Lower leg skin (tissue), 3 donors: ENCODE measurements around the gene STAG1.

Experiments used
- POLR2A ChIP-seq, 2 donors: fragments of 450-650 bp; IDR thresholded peaks; one replicate each; pipeline ENCODE4 v1.6.1; 2016 to 2017; ENCODE audit warnings: antibody characterized with exemption in 2 of 2, mild to moderate bottlenecking in 1 of 2, moderate library complexity in 1 of 2
- TF ChIP-seq, protein P1 (sequence below), 3 donors: fragments of 450-650 bp; IDR thresholded peaks; one replicate each; pipeline ENCODE4 v1.5.1; 2016; ENCODE audit warnings: antibody characterized with exemption in 3 of 3, mild to moderate bottlenecking in 3 of 3, moderate library complexity in 2 of 3

DNA sequence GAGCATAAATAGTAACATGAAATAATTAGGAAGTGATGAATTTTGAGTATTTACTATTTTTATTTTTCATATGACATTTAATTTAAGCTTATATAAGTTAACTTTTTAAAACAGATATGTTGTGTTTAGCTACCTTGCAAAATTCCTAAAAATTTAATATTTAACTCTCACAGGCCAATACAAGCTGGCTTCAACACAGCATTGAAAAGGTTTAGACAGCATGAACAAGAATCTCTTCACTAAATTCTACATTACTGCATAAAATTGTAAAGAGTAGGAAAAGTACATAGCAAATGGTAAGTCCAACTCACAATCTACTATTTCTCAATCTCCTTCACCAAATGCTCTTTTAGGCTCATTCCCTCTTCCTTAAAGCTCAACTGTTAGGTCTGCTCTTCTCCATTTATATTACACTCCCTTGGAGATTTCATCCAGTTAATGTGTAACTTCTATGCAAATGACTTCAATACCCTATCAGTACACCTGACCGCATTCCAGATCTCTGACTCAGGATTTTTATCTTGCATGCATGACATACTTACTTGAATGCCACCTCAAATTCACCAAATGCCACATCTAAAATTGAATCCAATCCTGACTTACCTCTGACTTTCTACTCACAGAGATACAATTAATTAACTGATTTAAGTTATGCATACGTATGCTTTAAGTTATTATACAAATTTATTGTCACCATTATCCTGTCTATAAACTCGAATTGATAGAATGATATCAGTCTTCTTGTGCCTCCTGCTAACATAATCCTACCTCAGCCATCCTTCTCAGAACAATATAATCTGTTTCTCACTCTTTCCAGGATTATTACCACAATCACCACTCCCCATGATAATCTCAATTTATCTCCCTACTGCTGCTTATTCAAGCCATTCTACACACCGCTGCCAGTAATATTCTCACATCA lies 127.0 kb downstream of the STAG1 start:
- no peak for TF ChIP-seq POLR2A (IDR thresholded peaks at IDR 0.05)
- TF ChIP-seq, protein P1, sequence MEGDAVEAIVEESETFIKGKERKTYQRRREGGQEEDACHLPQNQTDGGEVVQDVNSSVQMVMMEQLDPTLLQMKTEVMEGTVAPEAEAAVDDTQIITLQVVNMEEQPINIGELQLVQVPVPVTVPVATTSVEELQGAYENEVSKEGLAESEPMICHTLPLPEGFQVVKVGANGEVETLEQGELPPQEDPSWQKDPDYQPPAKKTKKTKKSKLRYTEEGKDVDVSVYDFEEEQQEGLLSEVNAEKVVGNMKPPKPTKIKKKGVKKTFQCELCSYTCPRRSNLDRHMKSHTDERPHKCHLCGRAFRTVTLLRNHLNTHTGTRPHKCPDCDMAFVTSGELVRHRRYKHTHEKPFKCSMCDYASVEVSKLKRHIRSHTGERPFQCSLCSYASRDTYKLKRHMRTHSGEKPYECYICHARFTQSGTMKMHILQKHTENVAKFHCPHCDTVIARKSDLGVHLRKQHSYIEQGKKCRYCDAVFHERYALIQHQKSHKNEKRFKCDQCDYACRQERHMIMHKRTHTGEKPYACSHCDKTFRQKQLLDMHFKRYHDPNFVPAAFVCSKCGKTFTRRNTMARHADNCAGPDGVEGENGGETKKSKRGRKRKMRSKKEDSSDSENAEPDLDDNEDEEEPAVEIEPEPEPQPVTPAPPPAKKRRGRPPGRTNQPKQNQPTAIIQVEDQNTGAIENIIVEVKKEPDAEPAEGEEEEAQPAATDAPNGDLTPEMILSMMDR (IDR thresholded peaks at IDR 0.05), result no peak
